H7 (cell line): ENCODE data around the gene ZNF160. TPM values are rescaled to one million over a fixed set of nuclear protein-coding genes. Genes with fewer than 3 reads are reported as not detected.
"Not testable (repeated sequence)": the region's sequence is repeated elsewhere in the genome, so short reads cannot be mapped to it uniquely, and the experiment has no call there.

Source experiments
- DNase-seq: peaks from one replicate; pipeline ENCODE4 v3.0.0; 2012
- H3K27me3 ChIP-seq: 2 replicates; pipeline ENCODE4 v1.6.0; 2011; ENCODE audit warnings: mild to moderate bottlenecking, low read length; ENCODE audit not compliant: control insufficient read depth, insufficient read depth
- H3K36me3 ChIP-seq: replicated peaks from 2 replicates; pipeline ENCODE4 v1.5.1; 2011; ENCODE audit warnings: low read length; ENCODE audit not compliant: control insufficient read depth, insufficient read depth
- H3K4me3 ChIP-seq: 2 replicates; pipeline ENCODE4 v1.5.1; 2011; ENCODE audit warnings: low read depth, mild to moderate bottlenecking, control low read depth, low read length, moderate library complexity; ENCODE audit not compliant: insufficient read depth
- total RNA-seq: library from RNA; depleted of rRNA; stranded (reverse); fragments of >200 nt; shearing (Covaris generic); gene quantifications from 2 replicates; pipeline ENCODE4 v1.2.3, GENCODE V29; 2014

Gene ZNF160
- total RNA-seq, 1 experiment from 2014 or later: 21.6 TPM

DNA sequence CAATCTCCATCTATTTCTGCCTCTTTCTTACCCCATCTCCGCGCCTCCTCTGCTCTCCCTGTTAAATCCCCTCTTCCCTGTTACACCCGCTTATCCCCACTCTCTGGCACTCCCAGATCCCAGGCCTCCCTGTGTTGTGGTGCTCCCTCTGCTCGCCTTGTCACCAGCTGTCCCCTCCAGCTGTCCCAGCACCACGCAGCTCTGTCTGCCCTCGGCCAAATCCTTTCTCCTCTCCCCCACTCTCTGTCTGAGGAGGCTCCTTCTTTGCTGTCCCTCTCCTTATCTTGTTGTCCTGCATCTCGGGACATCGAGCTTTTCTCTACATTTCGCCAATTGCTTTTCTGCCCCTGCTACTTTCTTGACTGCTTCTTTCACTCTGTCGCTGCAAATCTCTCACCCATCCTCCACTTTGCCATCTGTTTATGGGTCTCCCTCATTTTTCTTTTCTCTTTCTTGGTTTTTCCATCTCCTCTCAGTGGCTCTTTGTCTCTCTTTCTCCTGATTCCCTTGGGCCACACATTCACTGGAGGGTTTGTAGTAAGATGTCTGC, 941 bp downstream of the ZNF160 start:
- peak overlapping the region; percentile 91 for H3K4me3 ChIP-seq
- H3K27me3 ChIP-seq: no peaks in the 10 kb centered on the region
- no peaks in the 10 kb centered on the region; the same call in none of the 2 replicates for H3K36me3 ChIP-seq
- DNase-seq: peak; percentile 38

DNA sequence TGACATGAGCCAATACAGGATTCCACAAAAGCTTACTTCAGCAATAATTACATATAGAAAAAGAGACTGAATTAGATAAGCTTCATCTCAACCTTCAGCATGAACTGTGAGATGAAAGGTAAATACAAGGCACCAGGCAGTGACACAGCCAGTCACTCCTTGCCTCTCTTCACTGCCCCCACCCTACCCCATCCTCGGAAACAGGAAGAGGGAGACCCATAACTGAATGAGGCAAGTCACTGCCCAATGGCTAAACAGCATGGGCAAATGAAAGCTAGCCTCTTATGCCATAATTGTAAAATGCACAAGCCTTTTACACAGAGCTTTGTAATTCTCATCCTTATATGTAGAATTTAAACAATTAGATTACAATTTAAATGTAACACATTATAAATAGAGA, 1.7 kb downstream of the ZNF160 start:
- no peaks in the 10 kb centered on the region for H3K27me3 ChIP-seq
- no peak for DNase-seq
- H3K4me3 ChIP-seq: no peak overlapping the region
- no peaks in the 10 kb centered on the region; the same call in none of the 2 replicates for H3K36me3 ChIP-seq

- H3K36me3 ChIP-seq: not testable (repeated sequence)
Measured at GRCh38 chr19:53098570-53098969, 4.7 kb downstream of the ZNF160 start.

GRCh38 chr19:53096982-53097690, 6.1 kb downstream of the ZNF160 start:
- not testable (repeated sequence) for DNase-seq, H3K36me3 ChIP-seq, H3K27me3 ChIP-seq, H3K4me3 ChIP-seq

More at GRCh38 chr19:53098570-53098969, 4.7 kb downstream of the ZNF160 start:
- H3K27me3 ChIP-seq, DNase-seq, H3K4me3 ChIP-seq: not testable (repeated sequence)

DNA sequence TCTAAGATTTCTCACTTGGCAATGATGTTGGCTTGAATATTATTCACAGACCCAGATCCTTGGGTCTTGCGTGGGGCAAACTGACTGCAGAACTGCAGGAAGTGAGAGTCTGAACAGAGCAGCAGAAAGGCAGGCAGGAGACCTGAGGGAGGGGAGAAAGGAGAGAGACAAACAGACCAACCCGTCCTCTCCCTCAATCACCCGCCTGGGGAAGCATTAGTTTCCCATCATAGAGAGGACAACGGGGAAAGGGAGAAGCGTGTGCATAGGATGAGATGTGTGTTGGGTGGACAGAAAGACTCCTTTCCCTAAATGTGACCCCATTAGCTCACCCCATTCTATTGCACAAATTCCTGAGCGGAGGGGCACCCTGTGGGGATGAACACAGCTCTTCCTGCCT, 6.6 kb downstream of the ZNF160 start:
- H3K27me3 ChIP-seq, DNase-seq, H3K4me3 ChIP-seq, H3K36me3 ChIP-seq: not testable (repeated sequence)

DNA sequence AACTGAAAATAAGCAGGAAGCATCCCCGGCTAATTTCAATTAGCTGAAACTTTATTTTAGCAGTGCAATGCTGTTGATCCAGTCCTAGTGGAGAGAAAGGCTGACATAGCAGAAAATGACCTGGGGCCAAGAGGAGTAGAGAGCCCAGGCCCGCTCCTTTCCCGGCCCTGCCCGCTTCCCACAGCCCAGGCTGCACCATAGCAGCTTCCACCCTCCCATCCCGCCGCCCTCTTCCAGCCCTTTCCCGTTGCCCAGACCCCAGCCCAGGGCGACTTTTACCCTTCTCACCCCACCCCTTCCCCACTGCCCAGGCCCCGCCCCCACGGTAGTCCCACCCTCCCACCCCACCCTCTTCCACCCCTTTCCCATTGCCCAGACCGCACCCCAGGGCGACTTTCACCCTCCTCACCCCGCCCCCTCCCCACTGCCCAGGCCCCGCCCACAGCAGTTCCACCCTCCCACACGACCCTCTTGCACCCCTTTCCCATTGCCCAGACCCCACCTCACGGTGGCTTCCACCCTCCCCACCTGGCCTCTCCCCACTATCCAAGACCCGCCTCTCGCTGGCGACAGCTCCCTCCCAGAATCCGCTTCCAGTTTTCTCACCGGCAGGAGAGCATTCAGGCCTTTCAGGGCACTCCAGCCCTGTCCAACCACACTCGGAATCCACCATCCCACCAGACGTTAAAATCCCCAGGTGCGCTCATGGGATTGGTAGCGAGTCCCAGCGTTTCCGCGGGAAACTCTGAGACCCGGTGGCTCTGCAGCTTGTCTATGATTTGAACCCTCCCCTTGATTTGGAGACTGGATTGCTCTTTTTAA, 8.3 kb downstream of the ZNF160 start:
- peak overlapping the region; percentile 31 for H3K4me3 ChIP-seq
- no peaks in the 10 kb centered on the region; the same call in none of the 2 replicates for H3K36me3 ChIP-seq
- peak; percentile 95 for DNase-seq
- no peaks in the 10 kb centered on the region for H3K27me3 ChIP-seq

DNA sequence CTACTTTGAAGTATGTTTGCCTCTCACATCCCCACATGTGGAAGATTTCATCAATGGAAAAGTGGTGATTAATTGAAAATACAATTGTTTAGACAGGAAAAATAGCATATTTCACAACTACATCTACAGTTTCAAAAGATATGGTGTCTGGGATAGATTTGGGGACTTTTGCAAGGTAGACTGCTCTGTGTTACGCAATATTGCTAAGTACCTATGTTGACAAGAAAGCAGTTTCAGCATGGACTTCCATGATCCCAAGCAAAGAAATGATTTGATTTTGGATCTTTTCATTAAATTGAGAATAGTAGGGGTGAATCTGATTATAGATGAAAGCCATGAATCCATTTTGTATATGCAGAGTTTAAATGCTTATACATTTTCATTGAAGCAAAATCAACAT, 10.5 kb downstream of the ZNF160 start:
- H3K36me3 ChIP-seq: peaks cover 2% of the 10 kb centered on the region
- H3K27me3 ChIP-seq: no peaks in the 10 kb centered on the region
- H3K4me3 ChIP-seq: no peak overlapping the region
- DNase-seq: no peak

- DNase-seq: peak; percentile 93
- Histone ChIP-seq H3K36me3 (peaks cover 3% of the 10 kb centered on the region), H3K4me3 (no peak overlapping the region), H3K27me3 (no peaks in the 10 kb centered on the region)
Measured at GRCh38 chr19:53091413-53092254, 11.6 kb downstream of the ZNF160 start.

DNA sequence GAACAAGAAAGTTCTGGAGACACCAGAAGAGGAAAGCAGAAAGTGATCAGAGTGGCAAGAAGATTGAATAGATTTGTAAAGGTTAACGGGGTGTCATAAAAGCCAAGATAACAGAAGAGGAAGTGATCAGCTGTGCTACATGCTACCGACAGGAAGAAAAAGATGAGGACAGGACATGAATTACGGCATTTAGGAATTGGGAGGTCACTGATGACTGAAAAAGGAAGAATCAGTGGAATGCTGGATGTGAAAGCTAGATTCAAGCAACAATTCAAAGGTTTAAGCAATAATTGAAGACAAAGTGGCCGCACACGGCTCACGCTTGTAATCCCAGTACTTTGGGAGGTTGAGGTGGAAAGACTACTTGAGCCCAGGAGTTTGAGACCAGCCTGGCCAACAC, 15.1 kb downstream of the ZNF160 start:
- H3K4me3 ChIP-seq: no peak overlapping the region
- no peak for DNase-seq
- no peaks in the 10 kb centered on the region for H3K27me3 ChIP-seq
- peaks cover 9% of the 10 kb centered on the region for H3K36me3 ChIP-seq

DNA sequence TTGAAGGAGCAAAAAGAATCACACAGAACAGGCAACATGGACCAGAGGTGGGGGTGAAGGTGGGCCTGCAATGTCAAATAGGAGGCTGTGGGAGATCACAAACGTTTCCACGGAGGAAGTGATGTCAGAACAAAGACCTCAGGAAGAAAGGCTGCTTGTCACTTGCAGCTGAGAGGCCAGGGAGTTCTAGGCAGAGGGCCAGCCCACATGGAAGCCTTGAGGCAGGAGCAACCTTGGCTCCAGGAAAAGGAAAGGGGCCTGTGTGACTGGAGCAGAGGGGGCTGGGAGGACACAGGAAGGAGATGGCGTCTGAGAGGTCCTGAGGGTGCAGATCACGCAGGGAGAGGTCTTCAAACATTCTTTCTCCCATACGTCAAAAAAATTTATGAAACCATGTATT, 16.3 kb downstream of the ZNF160 start:
- H3K36me3 ChIP-seq: peaks cover 9% of the 10 kb centered on the region
- no peak overlapping the region for H3K4me3 ChIP-seq
- no peak for DNase-seq
- H3K27me3 ChIP-seq: no peaks in the 10 kb centered on the region

DNA sequence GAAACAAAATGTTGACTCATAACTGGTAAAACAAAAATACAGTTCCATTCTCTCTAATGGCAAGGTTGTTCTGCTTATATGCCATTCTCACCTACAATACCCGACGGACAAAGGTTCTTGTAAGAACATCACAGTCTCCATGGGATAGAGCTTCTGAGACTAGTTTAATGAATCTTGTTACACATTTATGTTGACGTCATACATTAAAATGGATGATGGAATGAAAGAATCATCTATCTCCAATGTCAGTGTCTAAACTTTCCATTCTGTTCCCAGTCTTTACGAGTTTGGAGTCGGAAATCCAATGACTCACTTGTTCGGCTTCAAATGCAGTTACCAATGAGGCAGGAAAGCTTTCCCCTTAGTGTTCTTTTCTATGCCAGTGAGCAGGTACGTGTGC, 17.7 kb downstream of the ZNF160 start:
- DNase-seq: no peak
- Histone ChIP-seq H3K4me3 (no peak overlapping the region), H3K36me3 (peaks cover 9% of the 10 kb centered on the region), H3K27me3 (no peaks in the 10 kb centered on the region)

DNA sequence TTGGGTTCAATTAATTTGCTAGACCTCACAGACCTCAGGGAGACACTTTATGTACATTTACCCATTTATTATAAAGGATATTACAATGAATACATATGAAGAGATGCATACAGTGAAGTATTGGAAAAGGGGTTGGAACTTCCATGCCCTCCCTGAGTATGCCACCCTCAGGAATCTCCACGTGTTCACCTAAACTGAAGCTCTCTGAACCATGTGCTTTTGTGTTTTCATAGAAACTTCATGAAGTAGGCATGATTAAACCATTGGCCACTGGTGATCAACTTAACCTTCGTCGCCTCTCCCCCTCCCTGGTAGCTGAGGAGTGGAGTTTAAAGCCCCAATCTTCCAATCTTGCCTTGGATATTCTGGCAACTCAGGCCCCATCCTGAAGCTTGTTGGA, 20.3 kb downstream of the ZNF160 start:
- no peak for DNase-seq
- Histone ChIP-seq H3K27me3 (no peaks in the 10 kb centered on the region), H3K4me3 (no peak overlapping the region), H3K36me3 (peaks cover 7% of the 10 kb centered on the region)

- DNase-seq: no peak
- H3K4me3 ChIP-seq: no peak overlapping the region
- H3K36me3 ChIP-seq: peaks cover 3% of the 10 kb centered on the region
- no peaks in the 10 kb centered on the region for H3K27me3 ChIP-seq
Measured at GRCh38 chr19:53079313-53079924, 23.8 kb downstream of the ZNF160 start.

DNA sequence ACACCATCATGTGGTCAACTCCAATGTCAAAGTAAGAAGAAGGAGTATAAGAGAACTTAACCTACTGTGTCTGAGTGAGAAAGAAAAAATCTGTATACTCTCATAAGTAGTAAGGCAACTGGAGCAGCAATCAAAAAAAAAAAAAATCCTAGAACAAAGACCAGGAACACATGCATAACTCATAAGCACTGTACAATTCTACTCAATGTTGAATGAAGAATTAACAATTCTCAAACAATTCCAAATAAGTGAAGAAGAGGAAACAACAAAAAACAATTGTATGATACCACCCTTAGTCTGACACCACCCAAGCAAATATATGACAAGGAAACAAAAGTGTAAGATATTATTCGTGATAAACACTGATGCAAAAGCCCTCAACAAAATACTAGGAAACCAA, 24.6 kb downstream of the ZNF160 start:
- DNase-seq: no peak
- no peak overlapping the region for H3K4me3 ChIP-seq
- no peaks in the 10 kb centered on the region for H3K27me3 ChIP-seq
- H3K36me3 ChIP-seq: peaks cover 5% of the 10 kb centered on the region
